ENCODE data around the gene GDPD5. TPM values are rescaled to one million over a fixed set of nuclear protein-coding genes. Genes with fewer than 3 reads are reported as not detected.
A peak's percentile ranks its signal among the peaks of the same experiment; 100 is the strongest.

Gene GDPD5
- total RNA-seq, 4 donors from 2014 or later = 5.1 to 9.3 (median 8.4) TPM

GRCh38 chr11:75509020-75509720 is 16.6 kb downstream of the GDPD5 start:
- Histone ChIP-seq H3K9me3 (no peaks in the 10 kb centered on the region), H3K36me3 (no peaks in the 10 kb centered on the region), H3K27ac (replicated peaks in 1 of 4) (no peak overlapping the region), H3K4me3 (no peak overlapping the region), H3K27me3 (no peaks in the 10 kb centered on the region), H3K4me1 (peaks cover 6 to 37% (median 33%) of the 10 kb centered on the region in 4 donors)
- DNase-seq (ENCODE audit: extremely low spot score) = no peak
- intact Hi-C loops (cut with DNase I) = no loop called here
- TF ChIP-seq EP300 (IDR thresholded peaks at IDR 0.05) = no peak
- TF ChIP-seq POLR2AphosphoS5 (IDR thresholded peaks at IDR 0.05) = no peak
- TF ChIP-seq POLR2A (IDR thresholded peaks at IDR 0.05; ENCODE audit: low read depth) = no peak
- TF ChIP-seq CTCF (IDR thresholded peaks at IDR 0.05) = no peak
- WGBS = 81% methylated on average over 2 of the region's 5 CpGs

- no peak for TF ChIP-seq POLR2AphosphoS5 (IDR thresholded peaks at IDR 0.05)
- no peak for TF ChIP-seq EP300 (IDR thresholded peaks at IDR 0.05)
- H3K4me3 ChIP-seq = no peak overlapping the region
- 78% methylated on average over 8 of the region's 8 CpGs for WGBS
- H3K27ac ChIP-seq (replicated peaks in 1 of 4) = no peak overlapping the region
- no peak for DNase-seq (ENCODE audit: extremely low spot score)
- H3K4me1 ChIP-seq = peaks cover 6 to 34% (median 29%) of the 10 kb centered on the region in 4 donors
- H3K36me3 ChIP-seq = no peaks in the 10 kb centered on the region
- no peaks in the 10 kb centered on the region for H3K27me3 ChIP-seq
- intact Hi-C loops (cut with DNase I) = no loop called here
- no peaks in the 10 kb centered on the region for H3K9me3 ChIP-seq
Measured at GRCh38 chr11:75508051-75508561, 17.6 kb downstream of the GDPD5 start.

GRCh38 chr11:75507571-75507970 is 18.2 kb downstream of the GDPD5 start:
- intact Hi-C loops (cut with DNase I) = no loop called here
- WGBS = 88% methylated on average over 3 of the region's 3 CpGs
- Histone ChIP-seq H3K27me3 (no peaks in the 10 kb centered on the region), H3K4me1 (peaks cover 6 to 34% (median 29%) of the 10 kb centered on the region in 4 donors), H3K9me3 (no peaks in the 10 kb centered on the region), H3K4me3 (no peak overlapping the region), H3K27ac (replicated peaks in 1 of 4) (no peak overlapping the region), H3K36me3 (no peaks in the 10 kb centered on the region)
- no peak for DNase-seq (ENCODE audit: extremely low spot score)
- no peak for TF ChIP-seq CTCF (IDR thresholded peaks at IDR 0.05)
- TF ChIP-seq POLR2AphosphoS5 (IDR thresholded peaks at IDR 0.05) = no peak

- Histone ChIP-seq H3K4me1 (peaks cover 6 to 34% (median 29%) of the 10 kb centered on the region in 4 donors), H3K27me3 (no peaks in the 10 kb centered on the region), H3K27ac (replicated peaks in 1 of 4) (peak overlapping the region in 2 of 4 donors; percentile 12 to 50), H3K36me3 (no peaks in the 10 kb centered on the region), H3K9me3 (no peaks in the 10 kb centered on the region), H3K4me3 (no peak overlapping the region)
- no peak for TF ChIP-seq CTCF (IDR thresholded peaks at IDR 0.05)
- no peak for TF ChIP-seq POLR2AphosphoS5 (IDR thresholded peaks at IDR 0.05)
- no peak for TF ChIP-seq EP300 (IDR thresholded peaks at IDR 0.05)
- no peak for TF ChIP-seq POLR2A (IDR thresholded peaks at IDR 0.05; ENCODE audit: low read depth)
- DNase-seq (ENCODE audit: extremely low spot score) = no peak
- intact Hi-C loops (cut with DNase I) = no loop called here
- 86% methylated on average over 3 of the region's 6 CpGs for WGBS
Measured at GRCh38 chr11:75506827-75507226, 18.9 kb downstream of the GDPD5 start.

- intact Hi-C loops (cut with DNase I) = no loop called here
- Histone ChIP-seq H3K36me3 (no peaks in the 10 kb centered on the region), H3K27ac (replicated peaks in 1 of 4) (peak overlapping the region in 2 of 4 donors; percentile 12 to 50), H3K4me1 (peaks cover 6 to 31% (median 23%) of the 10 kb centered on the region in 4 donors), H3K27me3 (no peaks in the 10 kb centered on the region), H3K9me3 (no peaks in the 10 kb centered on the region), H3K4me3 (no peak overlapping the region)
- TF ChIP-seq EP300 (IDR thresholded peaks at IDR 0.05) (no peak), POLR2AphosphoS5 (IDR thresholded peaks at IDR 0.05) (no peak), POLR2A (IDR thresholded peaks at IDR 0.05; ENCODE audit: low read depth) (no peak), CTCF (IDR thresholded peaks at IDR 0.05) (no peak)
- WGBS = 61% methylated on average over 10 of the region's 11 CpGs
- no peak for DNase-seq (ENCODE audit: extremely low spot score)
Measured at GRCh38 chr11:75505916-75506692, 19.6 kb downstream of the GDPD5 start.
